Mesenchymal stem cell (in vitro differentiated cells and primary cell): ENCODE data around the gene DMXL1.
"Not testable (repeated sequence)": the region's sequence is repeated elsewhere in the genome, so short reads cannot be mapped to it uniquely, and the experiment has no call there.

Experiments
- DNase-seq: peaks from one replicate; pipeline ENCODE4 v3.0.0-alpha.2; 2013
- H2AFZ ChIP-seq: one replicate; pipeline ENCODE4 v1.6.1; 2013; ENCODE audit warnings: low read depth, mild to moderate bottlenecking, control low read depth, inconsistent platforms, low read length, moderate library complexity
- H2AK5ac ChIP-seq: 2 replicates; pipeline ENCODE4 v1.6.1; 2013; ENCODE audit warnings: low read length, moderate library complexity, mild to moderate bottlenecking, inconsistent platforms; ENCODE audit not compliant: severe bottlenecking
- H2BK120ac ChIP-seq: one replicate; pipeline ENCODE4 v1.6.1; 2013; ENCODE audit warnings: low read depth, mild to moderate bottlenecking, inconsistent platforms, low read length, moderate library complexity
- H2BK12ac ChIP-seq, 2 experiments: one replicate each; pipeline ENCODE4 v1.6.1; 2013; ENCODE audit warnings: inconsistent platforms in 2 of 2, low read length in 2 of 2, mild to moderate bottlenecking in 2 of 2, moderate library complexity in 2 of 2, control low read depth in 1 of 2
- H2BK15ac ChIP-seq: one replicate; pipeline ENCODE4 v1.6.1; 2013; ENCODE audit warnings: mild to moderate bottlenecking, low read depth, inconsistent platforms; ENCODE audit not compliant: poor library complexity, severe bottlenecking
- H2BK5ac ChIP-seq: 2 replicates; pipeline ENCODE4 v1.6.1; 2013; ENCODE audit warnings: low read depth, mild to moderate bottlenecking, low read length, control low read depth, inconsistent platforms; ENCODE audit not compliant: poor library complexity, severe bottlenecking
- H3K14ac ChIP-seq, 2 experiments: one replicate each; pipeline ENCODE4 v1.6.1; 2013; ENCODE audit warnings: inconsistent platforms in 2 of 2, low read length in 2 of 2, control low read depth in 1 of 2, mild to moderate bottlenecking in 1 of 2, moderate library complexity in 1 of 2
- H3K18ac ChIP-seq, 2 experiments: one replicate each; pipeline ENCODE4 v1.6.1; 2013; ENCODE audit warnings: inconsistent platforms in 2 of 2, low read length in 2 of 2, control low read depth in 1 of 2, low read depth in 1 of 2, mild to moderate bottlenecking in 1 of 2
- H3K23ac ChIP-seq, 2 experiments: one replicate each; pipeline ENCODE4 v1.6.1; 2013; ENCODE audit warnings: inconsistent platforms in 2 of 2, low read length in 2 of 2, mild to moderate bottlenecking in 2 of 2, moderate library complexity in 2 of 2, control low read depth in 1 of 2
- H3K27ac ChIP-seq: 2 replicates; pipeline ENCODE4 v1.5.1; 2013; ENCODE audit warnings: mild to moderate bottlenecking, moderate library complexity, low read length, control low read depth, inconsistent platforms; ENCODE audit not compliant: poor library complexity, severe bottlenecking
- H3K27me3 ChIP-seq, 2 experiments: 2 replicates each; pipeline versions ENCODE4 v1.6.1 to v1.7.0; 2013; ENCODE audit warnings: low read length in 2 of 2, mild to moderate bottlenecking in 2 of 2, moderate library complexity in 2 of 2, control low read depth in 1 of 2, inconsistent platforms in 1 of 2; ENCODE audit not compliant: control insufficient read depth in 1 of 2, insufficient read depth in 1 of 2
- H3K36me3 ChIP-seq, 2 experiments: 2 replicates each; pipeline versions ENCODE4 v1.6.1 to v1.7.0; 2013; ENCODE audit warnings: low read length in 2 of 2, control low read depth in 1 of 2, inconsistent platforms in 1 of 2, low read depth in 1 of 2, mild to moderate bottlenecking in 1 of 2; ENCODE audit not compliant: insufficient read depth in 2 of 2, control insufficient read depth in 1 of 2
- H3K4ac ChIP-seq, 2 experiments: one replicate each; pipeline ENCODE4 v1.6.1; 2013; ENCODE audit warnings: inconsistent platforms in 2 of 2, low read length in 2 of 2, mild to moderate bottlenecking in 2 of 2, moderate library complexity in 2 of 2, control low read depth in 1 of 2, low read depth in 1 of 2
- H3K4me1 ChIP-seq: 2 replicates; pipeline ENCODE4 v1.6.1; 2013; ENCODE audit warnings: low read depth, low read length, control low read depth; ENCODE audit not compliant: control insufficient read depth, insufficient read depth
- H3K4me2 ChIP-seq: 2 replicates; pipeline ENCODE4 v1.6.1; 2013; ENCODE audit warnings: low read length, mild to moderate bottlenecking, inconsistent platforms; ENCODE audit not compliant: poor library complexity, severe bottlenecking
- H3K4me3 ChIP-seq, 2 experiments: 2 replicates each; pipeline versions ENCODE4 v1.5.1 to v1.7.0; 2013; ENCODE audit warnings: low read length in 2 of 2, mild to moderate bottlenecking in 2 of 2, control low read depth in 1 of 2, low read depth in 1 of 2; ENCODE audit not compliant: insufficient read depth in 1 of 2
- H3K79me1 ChIP-seq: replicated peaks from 2 replicates; pipeline ENCODE4 v1.6.1; 2013; ENCODE audit warnings: mild to moderate bottlenecking, control low read depth, low read length, inconsistent platforms; ENCODE audit not compliant: poor library complexity, severe bottlenecking
- H3K9ac ChIP-seq: 2 replicates; pipeline ENCODE4 v1.7.0; 2013; ENCODE audit warnings: mild to moderate bottlenecking, low read length, moderate library complexity
- H3K9me3 ChIP-seq: 2 replicates; pipeline ENCODE4 v1.7.0; 2013; ENCODE audit warnings: mild to moderate bottlenecking, low read length; ENCODE audit not compliant: control insufficient read depth
- H4K8ac ChIP-seq: one replicate; pipeline ENCODE4 v1.6.1; 2013; ENCODE audit warnings: inconsistent platforms, mild to moderate bottlenecking, low read length, moderate library complexity
- H4K91ac ChIP-seq: one replicate; pipeline ENCODE4 v1.6.1; 2013; ENCODE audit warnings: mild to moderate bottlenecking, low read length, inconsistent platforms
- WGBS: methylation state at CpG from one replicate; pipeline ENCODE4 v1.1.7; 2013; ENCODE audit warnings: mixed read lengths; 5-methylcytosine and 5-hydroxymethylcytosine counted together

The DMXL1 gene

GRCh38 chr5:119135743-119136142 is 64.9 kb downstream of the DMXL1 start:
- not testable (repeated sequence) for H3K14ac ChIP-seq, H3K4ac ChIP-seq, H2AFZ ChIP-seq, H2BK5ac ChIP-seq, H2AK5ac ChIP-seq, H3K4me1 ChIP-seq, H3K18ac ChIP-seq, H4K8ac ChIP-seq, H4K91ac ChIP-seq, H3K23ac ChIP-seq, H3K27ac ChIP-seq, H3K27me3 ChIP-seq, H3K9ac ChIP-seq, H2BK12ac ChIP-seq, DNase-seq, H2BK15ac ChIP-seq, H3K4me2 ChIP-seq, H2BK120ac ChIP-seq
- over 99% methylated on average over 4 of the region's 4 CpGs for WGBS
- H3K36me3 ChIP-seq = peaks cover 12 to 67% of the 10 kb centered on the region in 2 experiments
- H3K9me3 ChIP-seq = peaks cover 20% of the 10 kb centered on the region
- H3K79me1 ChIP-seq = peaks cover 12% of the 10 kb centered on the region
- H3K4me3 ChIP-seq = peak overlapping the region in 1 of 2 experiments; percentile 31

GRCh38 chr5:119136666-119137318 is 65.9 kb downstream of the DMXL1 start:
- Histone ChIP-seq H3K9me3 (peaks cover 20% of the 10 kb centered on the region), H3K4ac (no peak overlapping the region)
- no peak for DNase-seq

GRCh38 chr5:119153629-119154028 is 82.7 kb downstream of the DMXL1 start:
- H3K9ac ChIP-seq = no peak overlapping the region
- WGBS = 90% methylated on average over 2 of the region's 4 CpGs
- H2BK15ac ChIP-seq = no peak overlapping the region
- H3K36me3 ChIP-seq = peaks cover 3 to 77% of the 10 kb centered on the region in 2 experiments
- H3K9me3 ChIP-seq = peaks cover 13% of the 10 kb centered on the region
- H4K8ac ChIP-seq = no peak overlapping the region
- H2BK5ac ChIP-seq = no peak overlapping the region
- H3K18ac ChIP-seq = no peak overlapping the region
- H3K4me2 ChIP-seq = no peak overlapping the region
- H3K4ac ChIP-seq = no peak overlapping the region
- no peaks in the 10 kb centered on the region for H3K27me3 ChIP-seq
- no peak overlapping the region for H3K27ac ChIP-seq
- no peak overlapping the region for H2BK120ac ChIP-seq
- no peaks in the 10 kb centered on the region for H3K79me1 ChIP-seq
- no peak overlapping the region for H3K23ac ChIP-seq
- no peaks in the 10 kb centered on the region for H3K4me1 ChIP-seq
- no peak for DNase-seq
- H3K14ac ChIP-seq = no peak overlapping the region
- no peak overlapping the region for H2AK5ac ChIP-seq
- no peak overlapping the region for H4K91ac ChIP-seq
- no peak overlapping the region for H3K4me3 ChIP-seq
- H2AFZ ChIP-seq = no peak overlapping the region
- no peak overlapping the region for H2BK12ac ChIP-seq

More at GRCh38 chr5:119136666-119137318, 65.9 kb downstream of the DMXL1 start:
- H3K36me3 ChIP-seq = peaks cover 12 to 67% of the 10 kb centered on the region in 2 experiments
- H3K27me3 ChIP-seq = no peaks in the 10 kb centered on the region
- peaks cover 12% of the 10 kb centered on the region for H3K79me1 ChIP-seq
- H2BK5ac ChIP-seq = no peak overlapping the region
- H2AK5ac ChIP-seq = no peak overlapping the region
- H3K4me1 ChIP-seq = no peaks in the 10 kb centered on the region
- H2AFZ ChIP-seq = no peak overlapping the region
- no peak overlapping the region for H4K91ac ChIP-seq
- no peak overlapping the region for H4K8ac ChIP-seq
- H3K4me3 ChIP-seq = no peak overlapping the region
- H3K27ac ChIP-seq = no peak overlapping the region
- no peak overlapping the region for H2BK12ac ChIP-seq
- no peak overlapping the region for H2BK120ac ChIP-seq
- no peak overlapping the region for H2BK15ac ChIP-seq
- no peak overlapping the region for H3K23ac ChIP-seq
- WGBS = 98% methylated on average over 7 of the region's 7 CpGs
- no peak overlapping the region for H3K9ac ChIP-seq
- no peak overlapping the region for H3K4me2 ChIP-seq
- H3K14ac ChIP-seq = no peak overlapping the region
- no peak overlapping the region for H3K18ac ChIP-seq

GRCh38 chr5:119158144-119158543 is 87.3 kb downstream of the DMXL1 start:
- Histone ChIP-seq H2BK120ac (no peak overlapping the region), H4K91ac (no peak overlapping the region), H2BK15ac (no peak overlapping the region), H3K27me3 (no peaks in the 10 kb centered on the region), H3K4me3 (no peak overlapping the region), H3K36me3 (peaks cover 7 to 59% of the 10 kb centered on the region in 2 experiments), H3K4me2 (no peak overlapping the region), H2BK5ac (no peak overlapping the region), H3K79me1 (peaks cover 8% of the 10 kb centered on the region), H3K4me1 (no peaks in the 10 kb centered on the region), H3K9me3 (peaks cover 13% of the 10 kb centered on the region), H3K18ac (no peak overlapping the region), H4K8ac (no peak overlapping the region), H3K14ac (no peak overlapping the region), H2BK12ac (no peak overlapping the region), H2AK5ac (no peak overlapping the region), H2AFZ (no peak overlapping the region), H3K23ac (no peak overlapping the region), H3K27ac (no peak overlapping the region), H3K9ac (no peak overlapping the region), H3K4ac (no peak overlapping the region)
- DNase-seq = no peak
- WGBS = no CpG with 5 or more reads among the region's 2 CpGs
